ENCODE results near the gene GRIK4. TPM values are rescaled to one million over a fixed set of nuclear protein-coding genes. Genes with fewer than 3 reads are reported as not detected.

The GRIK4 gene
- total and polyA plus RNA-seq, 2 donors (not counting 1 experiment from before 2014, with no cell fraction given) = 0.12 to 0.27 TPM

GRCh38 chr11:120936356-120936755 lies 424.8 kb downstream of the GRIK4 start:
- TF ChIP-seq EZH2 (IDR thresholded peaks at IDR 0.05; ENCODE audit: borderline replicate concordance, insufficient read depth, low read depth, low read length, poor library complexity, severe bottlenecking) (no peak), CTCF (IDR thresholded peaks at IDR 0.05) (no peak)
- no peaks in the 10 kb centered on the region for H3K4me1 ChIP-seq (ENCODE audit: control insufficient read depth in 2 of 2, insufficient read depth in 2 of 2, low read length in 2 of 2)
- H4K20me1 ChIP-seq (ENCODE audit: control insufficient read depth, insufficient read depth, low read length, poor library complexity, severe bottlenecking) = no peaks in the 10 kb centered on the region
- no peak overlapping the region for H2AFZ ChIP-seq (ENCODE audit: insufficient read depth, low read depth, low read length, poor library complexity, severe bottlenecking)
- ChIA-PET CTCF (no interaction called here), POLR2A (no interaction called here)
- Mint-ChIP-seq H3K27ac (no peak overlapping the region), H3K27me3 (peaks cover 39% of the 10 kb centered on the region), H3K4me1 (no peaks in the 10 kb centered on the region), H3K9me3 (ENCODE audit: insufficient read depth) (no peaks in the 10 kb centered on the region), H3K4me3 (no peak overlapping the region)
- H3K36me3 ChIP-seq (replicated peaks in 1 of 2; ENCODE audit: control extremely low read depth in 1 of 2, control insufficient read depth in 1 of 2, extremely low read depth in 1 of 2, insufficient read depth in 2 of 2, low read length in 1 of 2) = no peaks in the 10 kb centered on the region
- H3K27me3 ChIP-seq (replicated peaks in 1 of 4; ENCODE audit: control extremely low read depth in 1 of 4, control insufficient read depth in 3 of 4, insufficient read depth in 4 of 4, low read length in 3 of 4) = peaks cover 0 to 7% (median 3%) of the 10 kb centered on the region in 4 experiments
- DNase-seq (no peak), ATAC-seq (ENCODE audit: low read depth) (no peak)
- H3K27ac ChIP-seq (ENCODE audit: low read length in 2 of 2) = no peak overlapping the region
- H3K9ac ChIP-seq (ENCODE audit: low read length) = no peak overlapping the region
- no peaks in the 10 kb centered on the region for H3K79me2 ChIP-seq (ENCODE audit: control insufficient read depth, insufficient read depth, low read length)
- no peak overlapping the region for H3K4me3 ChIP-seq (ENCODE audit: control extremely low read depth in 1 of 5, extremely low read depth in 1 of 5, insufficient read depth in 1 of 5, low read depth in 2 of 5, low read length in 4 of 5)
- 65% methylated on average over 2 of the region's 3 CpGs for WGBS (ENCODE audit: insufficient coverage)
- H3K4me2 ChIP-seq (replicated peaks; ENCODE audit: low read depth, low read length, poor library complexity, severe bottlenecking) = no peak overlapping the region
- peaks cover 0 to 4% (median 0%) of the 10 kb centered on the region in 3 donors for H3K9me3 ChIP-seq (ENCODE audit: control extremely low read depth in 1 of 3, control insufficient read depth in 2 of 3, insufficient read depth in 1 of 3, low read length in 2 of 3)
- intact Hi-C loops (cut with micrococcal nuclease) = no loop called here

- H3K79me2 ChIP-seq (ENCODE audit: control insufficient read depth, insufficient read depth, low read length) = no peaks in the 10 kb centered on the region
- DNase-seq = no peak
- no peaks in the 10 kb centered on the region for H3K36me3 ChIP-seq (replicated peaks in 1 of 2; ENCODE audit: control extremely low read depth in 1 of 2, control insufficient read depth in 1 of 2, extremely low read depth in 1 of 2, insufficient read depth in 2 of 2, low read length in 1 of 2)
- TF ChIP-seq EZH2 (IDR thresholded peaks at IDR 0.05; ENCODE audit: borderline replicate concordance, insufficient read depth, low read depth, low read length, poor library complexity, severe bottlenecking) = no peak
- TF ChIP-seq CTCF (IDR thresholded peaks at IDR 0.05) = no peak
- peaks cover 40% of the 10 kb centered on the region for H3K27me3 Mint-ChIP-seq
- H3K4me1 Mint-ChIP-seq = no peaks in the 10 kb centered on the region
- ChIA-PET POLR2A (no interaction called here), CTCF (no interaction called here)
- no peak overlapping the region for H3K27ac ChIP-seq (ENCODE audit: low read length in 2 of 2)
- intact Hi-C loops (cut with micrococcal nuclease) = no loop called here
- H3K9me3 ChIP-seq (ENCODE audit: control extremely low read depth in 1 of 3, control insufficient read depth in 2 of 3, insufficient read depth in 1 of 3, low read length in 2 of 3) = peaks cover 0 to 4% (median 0%) of the 10 kb centered on the region in 3 donors
- no peak overlapping the region for H2AFZ ChIP-seq (ENCODE audit: insufficient read depth, low read depth, low read length, poor library complexity, severe bottlenecking)
- H3K27me3 ChIP-seq (replicated peaks in 1 of 4; ENCODE audit: control extremely low read depth in 1 of 4, control insufficient read depth in 3 of 4, insufficient read depth in 4 of 4, low read length in 3 of 4) = peaks cover 0 to 7% (median 6%) of the 10 kb centered on the region in 4 experiments
- no peaks in the 10 kb centered on the region for H4K20me1 ChIP-seq (ENCODE audit: control insufficient read depth, insufficient read depth, low read length, poor library complexity, severe bottlenecking)
- H3K4me3 ChIP-seq (ENCODE audit: control extremely low read depth in 1 of 5, extremely low read depth in 1 of 5, insufficient read depth in 1 of 5, low read depth in 2 of 5, low read length in 4 of 5) = no peak overlapping the region
- no peak overlapping the region for H3K4me2 ChIP-seq (replicated peaks; ENCODE audit: low read depth, low read length, poor library complexity, severe bottlenecking)
- H3K9ac ChIP-seq (ENCODE audit: low read length) = no peak overlapping the region
- WGBS (ENCODE audit: insufficient coverage) = 80% methylated on average over 3 of the region's 5 CpGs
- H3K9me3 Mint-ChIP-seq (ENCODE audit: insufficient read depth) = no peaks in the 10 kb centered on the region
- H3K27ac Mint-ChIP-seq = no peak overlapping the region
- H3K4me1 ChIP-seq (ENCODE audit: control insufficient read depth in 2 of 2, insufficient read depth in 2 of 2, low read length in 2 of 2) = no peaks in the 10 kb centered on the region
- no peak overlapping the region for H3K4me3 Mint-ChIP-seq
- ATAC-seq (ENCODE audit: low read depth) = no peak
These were observed 426.0 kb downstream of the GRIK4 start for GRCh38 chr11:120937501-120937900.
